ENCODE data around the gene RAD51AP2. TPM values are rescaled to one million over a fixed set of nuclear protein-coding genes. Genes with fewer than 3 reads are reported as not detected.
A peak's percentile ranks its signal among the peaks of the same experiment; 100 is the strongest.
"Not testable (repeated sequence)": the region's sequence is repeated elsewhere in the genome, so short reads cannot be mapped to it uniquely, and the experiment has no call there.

The RAD51AP2 gene
- total RNA-seq (2014; rRNA removed; shearing (Covaris generic)) = not detected in 2 replicates
- not detected in 2 replicates for polyA plus RNA-seq (2015; cell fraction: cytosol; rRNA removed)
- polyA plus RNA-seq (2015; cell fraction: nucleus; rRNA removed) = not detected in 2 replicates

DNA sequence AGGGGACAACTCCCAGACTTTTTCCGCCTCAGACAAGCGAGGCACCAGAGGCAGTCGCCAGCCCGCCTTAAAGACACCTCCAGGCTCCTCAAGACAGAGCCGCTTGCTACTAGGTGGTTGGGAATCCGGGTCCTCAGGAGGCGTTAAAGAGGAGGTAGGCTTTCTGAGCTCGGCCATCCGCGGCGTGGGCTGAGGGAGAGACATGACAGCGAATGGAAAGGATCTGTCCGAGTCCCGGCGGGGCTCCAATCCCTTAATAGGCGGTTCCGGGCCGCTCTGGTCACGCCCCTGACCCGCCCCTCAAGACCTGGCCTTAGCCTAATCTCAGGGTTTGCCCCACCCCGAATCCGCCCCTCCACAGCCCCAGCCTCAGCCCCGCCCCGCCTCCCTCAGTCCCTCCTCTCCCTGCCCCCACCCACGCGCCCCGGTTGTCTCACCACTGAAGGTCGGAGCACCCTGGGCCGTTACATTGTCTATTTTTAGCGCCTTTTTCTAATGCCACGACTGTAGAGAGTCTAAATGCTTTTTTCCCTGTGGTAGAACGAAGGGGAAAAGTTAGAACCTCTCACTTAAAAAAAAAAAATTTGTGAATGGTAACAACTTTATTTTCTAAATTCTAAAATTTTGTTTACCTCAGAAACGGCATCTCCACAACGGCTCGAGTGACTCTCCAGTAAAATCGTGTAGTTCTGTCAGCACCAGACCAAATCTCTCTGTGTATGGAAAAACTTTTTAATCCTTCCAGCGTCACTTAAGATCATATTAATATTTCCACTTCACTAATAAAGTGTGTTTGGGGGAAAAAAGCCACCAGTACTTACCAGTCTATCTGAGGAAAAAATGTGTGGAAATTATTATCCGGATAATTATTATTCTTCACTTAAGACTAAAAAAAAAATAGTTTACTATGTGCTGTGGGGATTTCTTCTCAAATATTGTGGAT, at the start of gene RAD51AP2:
Gene RAD51AP2 (minus strand): TSS at position 229 of the 943 bp plus-strand sequence. CDS start 25 bp downstream, at position 204.
- peak; percentile 82 for DNase-seq (ENCODE audit: low read depth)

DNA sequence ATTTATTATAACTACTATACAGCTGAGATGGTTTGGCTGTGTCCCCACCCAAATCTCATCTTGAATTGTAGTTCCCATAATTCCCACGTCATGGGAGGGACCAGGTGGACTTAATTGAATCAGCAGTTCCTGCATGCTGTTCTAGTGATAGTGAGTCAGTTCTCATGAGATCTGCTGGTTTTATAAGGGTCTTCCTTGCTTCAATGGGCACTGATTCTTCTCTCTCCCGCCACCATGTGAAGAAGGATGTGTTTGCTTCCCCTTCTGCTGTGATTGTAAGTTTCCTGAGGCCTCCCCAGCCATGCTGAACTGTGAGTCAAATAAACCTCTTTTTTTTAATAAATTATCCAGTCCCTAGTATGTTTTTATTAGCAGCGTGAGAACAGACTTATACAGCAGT, 47.5 kb upstream of the RAD51AP2 start:
- DNase-seq (ENCODE audit: low read depth) = not testable (repeated sequence)

DNA sequence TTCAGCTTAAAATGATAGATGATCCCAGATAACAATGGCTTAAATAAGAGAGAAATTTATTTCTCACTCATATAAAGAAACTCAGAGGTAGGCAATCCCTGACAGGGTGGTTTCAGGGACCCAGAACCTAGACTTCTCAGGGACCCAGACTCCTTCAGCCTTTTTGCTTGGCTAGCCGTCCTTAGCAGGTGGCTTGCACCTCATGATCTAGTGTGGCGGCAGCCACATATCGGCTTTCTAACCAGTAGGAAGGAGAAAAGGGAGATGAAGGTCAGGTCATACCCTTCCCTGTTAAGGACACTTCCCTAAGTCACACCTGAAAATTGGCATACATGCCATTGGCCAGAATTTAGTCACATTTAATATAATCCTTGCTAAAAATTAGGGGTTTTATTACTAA, 40.6 kb upstream of the RAD51AP2 start:
- DNase-seq (ENCODE audit: low read depth) = no peak

DNA sequence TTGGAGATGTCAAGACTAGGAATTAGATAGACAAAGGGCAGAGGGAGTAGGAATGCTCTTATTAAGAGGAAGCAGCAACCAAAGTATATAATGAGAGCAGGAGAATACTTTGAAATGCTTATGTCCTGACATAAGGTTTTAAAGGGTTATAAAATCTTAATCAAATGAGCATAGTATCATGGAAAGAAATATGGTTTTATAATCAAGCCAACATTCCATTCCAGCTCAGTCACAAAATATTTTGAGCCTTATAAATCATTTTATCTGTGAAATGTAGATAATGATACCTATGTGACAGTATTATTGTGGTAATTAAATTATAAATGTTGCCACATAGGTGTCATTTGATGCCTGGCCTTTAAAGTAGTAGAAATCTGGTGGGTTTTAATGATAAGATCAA, 39.8 kb upstream of the RAD51AP2 start:
- DNase-seq (ENCODE audit: low read depth) = no peak

DNA sequence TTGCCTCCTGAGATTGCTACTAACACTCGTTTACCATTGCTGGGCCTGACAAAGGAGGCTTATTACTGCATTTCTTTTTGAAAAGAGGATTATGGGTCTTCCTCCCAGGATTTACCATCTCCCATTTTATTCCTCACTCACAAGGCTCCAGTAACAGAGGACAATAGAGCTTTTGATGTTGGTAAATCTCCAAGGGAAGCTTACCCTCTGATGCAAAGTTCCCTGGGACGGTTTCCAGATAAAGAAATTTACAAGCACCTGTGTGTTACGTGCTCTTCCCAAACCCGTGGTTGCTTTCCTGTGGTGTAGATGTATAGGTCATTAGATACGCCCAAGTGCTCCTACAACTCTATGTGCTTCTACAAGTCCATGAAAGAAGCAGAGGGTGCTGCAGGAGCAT, 39.4 kb upstream of the RAD51AP2 start:
- no peak for DNase-seq (ENCODE audit: low read depth)

DNA sequence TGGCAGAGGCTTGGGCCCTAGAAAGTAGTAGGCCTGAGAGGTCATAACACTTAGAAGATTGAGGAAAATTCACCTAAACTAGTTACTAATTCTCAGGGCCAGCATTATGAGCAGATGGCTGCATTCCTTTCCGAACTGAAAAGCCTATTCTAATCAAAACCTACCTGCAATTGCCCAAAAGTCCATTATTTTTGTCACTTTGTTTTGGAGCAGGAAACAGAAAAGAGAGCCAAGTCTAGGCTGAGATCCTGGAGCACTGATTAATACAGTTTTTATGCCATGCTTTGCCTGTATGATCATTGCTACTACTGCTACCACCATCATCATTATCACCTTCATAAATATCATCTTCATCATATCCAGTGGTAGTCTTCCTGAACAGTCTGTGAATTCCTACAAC, 36.9 kb upstream of the RAD51AP2 start:
- no peak for DNase-seq (ENCODE audit: low read depth)

DNA sequence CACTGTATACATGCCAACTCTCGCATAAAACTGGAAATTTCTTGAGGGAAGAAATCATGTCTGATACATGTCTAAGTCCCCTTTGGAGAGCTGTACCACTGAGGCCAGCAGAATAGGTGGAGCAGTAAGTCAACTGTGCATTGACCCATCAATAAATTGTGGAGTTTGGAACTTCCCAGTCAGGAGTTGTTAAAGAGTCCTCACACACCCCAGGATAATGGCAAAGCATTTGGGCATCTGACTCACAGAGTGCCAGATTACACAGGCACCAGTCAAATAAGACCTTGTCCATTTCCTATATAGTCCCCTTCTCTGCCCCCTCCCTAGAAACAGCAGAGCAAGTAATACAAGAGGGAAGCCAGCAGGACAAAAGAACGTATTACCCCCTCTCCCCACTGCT, 32.7 kb upstream of the RAD51AP2 start:
- DNase-seq (ENCODE audit: low read depth) = no peak

DNA sequence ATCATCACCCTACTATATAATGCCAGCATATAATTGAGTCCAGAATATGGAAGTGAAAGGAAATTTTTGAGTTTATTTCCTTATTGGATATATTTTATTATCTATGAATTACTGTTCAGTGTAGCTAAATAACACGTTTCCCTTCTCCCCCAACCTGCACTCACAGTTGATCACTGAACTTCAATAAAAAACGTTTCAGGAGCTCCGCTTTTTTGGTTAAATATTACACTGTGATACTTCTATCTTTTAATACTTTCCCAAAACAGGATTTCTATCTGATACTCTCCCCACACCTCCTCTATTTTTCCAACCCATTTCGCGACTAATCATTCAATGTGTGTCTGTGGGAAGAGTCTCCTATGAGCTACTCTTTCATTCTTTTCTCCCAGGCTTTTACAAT, 29.5 kb upstream of the RAD51AP2 start:
- DNase-seq (ENCODE audit: low read depth) = no peak

DNA sequence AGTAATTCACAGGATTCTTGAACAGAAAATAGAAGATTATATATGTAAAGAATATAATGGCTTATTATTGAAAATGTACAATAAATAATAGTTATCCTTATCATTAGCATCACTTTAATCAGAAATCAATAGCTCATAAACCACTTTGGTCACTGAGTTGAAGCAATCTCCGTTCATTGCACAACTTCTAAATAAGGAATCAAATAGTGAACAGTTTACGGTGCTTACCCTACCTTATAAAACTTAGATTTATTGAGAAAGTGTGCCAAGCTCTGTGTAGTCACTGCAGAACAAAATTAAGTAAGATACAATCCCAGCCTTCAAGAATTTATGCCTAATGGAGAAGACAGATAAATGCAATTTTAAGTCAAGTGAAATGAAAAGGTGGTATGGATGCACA, 29.0 kb upstream of the RAD51AP2 start:
- no peak for DNase-seq (ENCODE audit: low read depth)

DNA sequence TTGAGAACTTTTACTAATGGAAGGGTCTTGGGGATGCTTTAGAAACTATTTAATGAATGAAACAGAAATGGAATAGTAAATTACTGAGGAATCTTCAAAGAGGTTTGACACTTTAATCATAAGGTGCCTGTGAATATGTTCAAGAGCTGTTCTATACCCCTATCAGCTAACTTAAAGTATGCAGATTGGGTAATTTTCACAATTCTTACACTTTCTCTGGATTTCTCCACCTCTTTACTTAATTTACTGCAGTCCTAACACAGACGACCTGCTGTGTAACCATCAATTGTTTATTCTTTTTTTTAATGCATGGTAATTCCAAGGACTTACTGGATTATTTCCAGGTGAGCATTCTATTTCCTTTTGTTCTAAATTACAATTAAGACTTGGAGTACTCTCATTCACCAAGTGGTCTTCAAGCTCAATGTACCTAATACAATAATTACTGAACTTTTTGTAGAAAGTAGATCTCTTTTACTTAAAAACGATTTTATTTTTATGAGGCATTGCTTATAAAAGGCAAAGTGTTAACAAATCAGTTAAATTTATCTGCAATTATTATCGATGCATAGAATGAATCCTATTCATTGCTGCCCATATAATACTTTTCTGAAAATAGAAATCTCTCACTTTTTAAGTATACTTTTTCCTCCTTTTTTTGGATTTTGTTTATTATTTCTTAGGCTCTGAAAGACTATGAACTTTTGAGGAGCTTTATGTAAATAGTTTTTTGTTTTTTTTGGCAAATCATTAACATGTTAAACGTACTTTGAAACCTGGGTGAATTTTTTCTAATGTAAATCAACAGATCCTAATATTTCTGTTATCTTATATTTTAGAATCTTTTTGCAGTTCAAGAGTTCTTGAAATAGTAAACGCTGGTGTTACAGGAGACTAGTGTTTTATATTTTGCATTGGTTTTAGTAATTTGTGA, 27.7 kb upstream of the RAD51AP2 start:
- no peak for DNase-seq (ENCODE audit: low read depth)

DNA sequence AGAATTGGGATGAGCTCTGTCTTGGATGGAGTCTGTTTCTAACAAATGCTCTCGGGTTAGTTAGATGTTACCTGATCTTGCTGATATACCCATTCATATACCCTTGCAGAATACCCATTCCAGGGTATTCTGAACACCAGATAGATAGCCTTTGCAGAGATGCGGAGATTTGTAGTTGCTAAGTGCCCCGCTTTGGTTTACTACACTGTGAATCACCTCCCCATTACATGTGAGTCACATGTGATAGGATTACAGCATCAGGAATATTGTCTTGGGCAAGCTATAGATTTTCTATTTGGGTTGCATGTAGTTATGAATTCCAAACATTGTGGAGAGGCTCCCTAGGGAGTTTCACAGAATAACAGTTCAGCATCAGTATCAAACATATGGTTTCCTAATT, 26.0 kb upstream of the RAD51AP2 start:
- peak; percentile 66 for DNase-seq (ENCODE audit: low read depth)

DNA sequence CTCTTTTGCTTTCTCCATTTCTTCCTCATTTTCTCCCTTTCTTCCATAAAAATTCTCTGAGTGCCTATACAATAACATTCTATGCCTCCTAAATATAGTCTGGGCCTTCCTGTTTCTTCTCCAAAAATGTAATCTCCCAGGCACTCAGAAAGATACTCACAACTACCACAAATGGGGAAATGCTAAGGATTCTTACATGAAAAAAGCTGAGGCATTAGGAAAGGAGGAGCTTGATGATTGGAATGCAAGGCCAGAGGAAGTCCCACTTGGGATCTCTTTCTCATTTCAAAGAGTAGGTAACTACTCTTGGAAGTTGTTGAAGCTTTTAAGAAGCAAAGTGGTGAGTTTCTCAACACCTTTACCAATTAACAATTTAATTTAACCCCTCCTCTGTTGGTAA, 25.6 kb upstream of the RAD51AP2 start:
- DNase-seq (ENCODE audit: low read depth) = peak; percentile 19

DNA sequence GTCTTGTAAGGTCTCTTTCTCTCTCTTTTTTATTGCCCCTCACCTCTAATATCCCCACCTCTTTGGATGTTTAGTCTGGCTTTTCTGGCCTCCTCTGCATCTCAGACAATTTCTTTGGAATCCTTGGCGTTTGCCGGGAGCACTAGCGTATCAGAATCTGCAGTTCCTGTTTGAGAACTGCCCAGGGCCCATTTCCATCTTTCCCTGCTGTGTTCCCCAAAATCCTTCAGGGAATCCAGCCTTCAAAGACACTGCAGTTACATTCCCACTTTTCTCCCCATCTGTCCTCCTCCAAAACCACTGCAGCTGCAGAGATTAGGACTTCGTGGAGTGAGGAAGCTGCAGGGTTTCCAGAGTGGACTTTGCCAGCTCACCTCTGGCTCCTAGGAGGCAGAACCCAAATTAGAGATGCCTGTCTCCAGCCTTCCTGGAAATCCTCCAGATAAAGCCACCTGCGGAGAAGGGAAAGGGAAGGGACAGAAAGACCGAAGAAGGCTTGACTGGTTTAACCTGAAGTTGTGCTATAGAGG, 25.0 kb upstream of the RAD51AP2 start:
- no peak for DNase-seq (ENCODE audit: low read depth)

DNA sequence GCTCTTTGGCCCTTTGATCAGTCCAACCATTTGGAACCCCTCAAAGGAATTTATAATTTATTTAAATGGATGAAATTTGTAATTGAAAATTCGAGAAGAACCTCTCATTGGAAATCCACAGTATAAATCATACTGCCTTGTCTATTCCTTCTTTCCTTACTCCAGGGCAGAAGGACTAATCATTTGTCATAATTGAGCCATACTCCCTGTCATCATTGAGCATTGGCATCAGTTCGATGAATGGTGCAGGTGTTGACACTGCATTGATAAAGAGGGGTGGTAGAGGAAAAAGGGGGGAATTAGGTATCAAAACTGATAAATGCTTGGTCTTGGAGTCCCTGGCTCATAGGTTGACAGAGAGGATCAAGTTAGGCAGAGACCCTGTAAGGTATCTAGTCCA, 24.2 kb upstream of the RAD51AP2 start:
- DNase-seq (ENCODE audit: low read depth) = no peak

DNA sequence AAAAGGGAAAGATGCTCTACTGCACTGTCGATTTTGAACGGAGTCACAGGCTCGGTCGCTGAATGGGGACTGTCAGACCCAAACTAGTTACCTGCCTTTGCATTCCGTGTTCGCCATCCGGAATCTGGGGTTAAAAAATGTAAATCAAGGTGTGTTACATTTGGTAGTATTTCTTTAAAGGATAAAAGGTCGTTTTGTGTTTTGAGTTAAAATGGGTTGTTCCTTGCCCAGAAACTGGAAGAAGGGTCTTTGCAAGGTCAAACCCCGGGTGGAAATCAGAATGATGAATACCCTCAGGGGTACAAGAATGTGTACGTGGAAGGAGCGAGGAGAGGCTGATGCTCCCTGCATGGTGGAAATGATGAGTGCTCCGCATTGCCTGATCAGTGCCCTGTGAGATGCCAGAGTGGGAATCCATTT, 23.3 kb upstream of the RAD51AP2 start:
- DNase-seq (ENCODE audit: low read depth) = no peak

DNA sequence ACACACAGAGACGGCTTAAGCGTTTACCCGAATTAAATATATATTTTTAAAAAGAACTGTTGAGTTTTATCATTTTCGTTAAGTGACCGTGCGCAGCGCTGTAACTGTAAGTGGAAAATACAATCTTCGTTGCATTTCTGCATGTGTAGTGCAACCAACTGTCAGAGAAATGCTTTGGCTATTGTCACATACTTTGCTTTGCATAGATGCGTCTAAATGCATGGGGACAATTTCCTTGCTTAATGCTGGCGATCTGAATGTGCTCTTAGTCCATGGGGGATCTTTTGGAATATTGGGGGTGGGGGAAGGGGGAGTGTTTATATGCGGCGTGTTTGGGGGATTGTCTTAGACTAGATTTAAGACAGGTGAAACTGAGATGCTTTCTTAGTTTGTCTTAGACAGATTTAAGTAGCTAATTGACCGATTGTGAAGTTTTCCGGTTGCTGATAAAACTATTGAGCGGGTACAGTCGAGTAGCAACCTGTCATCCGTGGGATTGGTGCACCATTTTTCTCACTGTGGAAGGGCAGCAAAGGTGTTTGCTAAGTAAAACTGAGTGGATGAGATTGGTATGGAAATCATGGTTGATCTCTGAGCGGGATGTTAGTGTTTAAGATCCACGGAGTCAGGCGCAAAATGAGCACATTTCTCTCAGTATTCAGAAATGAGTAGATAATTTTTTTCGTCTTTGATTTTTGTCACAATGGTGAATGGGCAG, 22.7 kb upstream of the RAD51AP2 start:
- no peak for DNase-seq (ENCODE audit: low read depth)

DNA sequence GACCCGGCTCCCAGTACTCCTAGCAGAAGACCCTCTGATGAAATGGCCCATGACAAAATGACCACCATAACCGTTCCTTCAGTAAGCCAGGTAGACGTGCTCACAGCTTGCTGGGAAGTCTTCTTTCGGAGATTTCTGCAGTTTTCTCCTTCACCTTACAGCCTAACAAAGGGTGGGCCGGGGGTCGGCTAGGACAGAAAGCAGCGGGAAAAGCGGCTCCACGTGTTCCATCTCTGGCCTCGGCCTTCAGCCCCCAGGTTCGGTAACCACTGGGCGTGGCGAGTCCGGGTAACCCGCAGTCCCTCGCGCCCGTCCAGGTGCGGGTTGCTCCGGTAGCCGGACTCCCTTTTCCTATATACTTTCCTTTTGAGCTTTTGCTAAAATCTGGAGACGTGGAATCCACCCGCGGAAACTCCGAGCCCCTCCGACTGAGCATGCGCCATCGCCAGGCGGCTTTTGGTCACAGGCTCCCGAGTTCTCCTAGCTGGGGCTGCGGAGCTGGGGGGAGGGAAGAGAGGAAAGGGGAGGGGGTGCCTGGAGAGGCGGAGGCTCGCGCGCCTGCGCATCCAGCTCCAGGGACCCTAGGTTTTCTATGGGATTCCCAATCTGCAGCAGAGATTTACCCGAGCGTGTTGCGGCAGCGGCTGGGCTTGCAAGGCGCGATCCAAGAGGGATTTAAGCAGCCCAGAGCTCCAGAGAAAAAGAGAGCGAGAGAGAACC, 22.0 kb upstream of the RAD51AP2 start, which contains the start of gene VSNL1:
Gene VSNL1 (plus strand): TSS at position 604 of the 720 bp plus-strand sequence. CDS start 51,379 bp downstream, outside the sequence.
- no peak for DNase-seq (ENCODE audit: low read depth)

DNA sequence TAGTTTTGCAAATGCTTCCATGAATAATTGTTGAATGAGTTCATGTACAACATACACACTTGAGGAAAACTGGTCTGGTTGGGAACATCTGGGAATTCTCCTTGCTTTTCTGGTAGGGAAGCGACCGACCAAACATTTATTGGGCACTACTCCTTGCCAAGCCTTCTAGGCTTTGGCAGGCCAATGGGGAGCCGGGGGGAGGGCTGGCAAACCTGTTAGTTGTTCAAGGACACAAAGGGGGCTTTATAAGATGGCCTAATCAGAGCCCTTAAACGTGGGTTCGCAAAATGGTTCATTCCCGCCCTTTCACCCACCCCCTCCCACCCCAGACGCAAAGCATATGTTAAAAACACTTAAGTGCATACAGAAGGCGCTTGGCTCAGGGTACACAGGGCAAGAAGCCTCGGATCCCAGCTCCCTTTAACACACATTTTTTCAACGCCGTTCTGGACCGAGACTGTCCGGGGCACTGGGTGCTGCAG, 21.4 kb upstream of the RAD51AP2 start:
- no peak for DNase-seq (ENCODE audit: low read depth)

DNA sequence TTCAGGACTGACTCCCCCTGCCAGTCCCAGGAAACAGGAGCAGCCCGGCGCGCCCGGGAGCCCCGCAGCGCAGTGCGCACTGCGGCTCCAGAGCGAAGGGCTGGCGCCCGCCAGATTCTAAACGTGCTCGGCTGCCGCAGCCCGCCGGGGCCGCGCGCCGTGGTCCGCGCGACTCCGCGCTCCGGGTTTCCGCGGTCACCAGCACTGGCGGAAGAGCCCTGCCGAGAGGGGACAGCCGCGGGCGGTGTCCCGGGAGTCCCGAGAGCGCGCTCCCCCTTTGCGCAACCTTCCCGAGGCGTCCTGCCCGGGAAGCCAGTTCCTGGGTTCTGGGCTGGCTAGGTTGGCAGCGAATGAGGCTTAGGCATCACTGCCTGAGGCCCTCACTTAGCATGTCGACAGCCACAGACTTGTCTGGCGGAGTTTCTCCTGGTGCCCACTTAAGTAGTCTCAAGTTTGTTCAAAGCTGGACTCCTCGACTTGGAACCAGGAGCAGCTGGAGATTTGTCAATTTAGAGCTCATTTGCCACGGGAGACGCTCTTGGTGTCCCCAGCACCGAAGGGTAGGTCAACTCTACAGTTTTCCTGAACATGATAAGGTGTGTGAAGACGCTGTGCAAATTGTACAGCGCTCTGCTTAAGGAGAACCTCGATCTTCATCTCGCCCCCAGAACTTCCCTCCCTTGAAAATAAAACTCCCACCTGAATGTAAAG, 20.8 kb upstream of the RAD51AP2 start:
- no peak for DNase-seq (ENCODE audit: low read depth)
